Keratinocyte (primary cell): ENCODE data around the gene STK32C. TPM values are rescaled to one million over a fixed set of nuclear protein-coding genes. Genes with fewer than 3 reads are reported as not detected.

ENCODE experiments used
- DNase-seq: peaks from one replicate; pipeline ENCODE4 v3.0.0-alpha.2; 2011; ENCODE audit warnings: low read depth, missing footprints, low spot score
- FAIRE-seq: peaks from 2 replicates; lab custom pipeline; 2011; peaks lifted over from hg19 to GRCh38; lab: Jason Lieb, UNC
- H2AFZ ChIP-seq: 2 replicates; pipeline ENCODE4 v1.6.0; 2012; ENCODE audit warnings: low read length, control low read depth, inconsistent platforms; ENCODE audit not compliant: control insufficient read depth
- H3K27ac ChIP-seq: 2 replicates; pipeline ENCODE4 v1.5.1; 2011; ENCODE audit warnings: low read length; ENCODE audit not compliant: control insufficient read depth, insufficient read depth
- H3K27me3 ChIP-seq: 3 replicates; pipeline ENCODE4 v1.6.0; 2011; ENCODE audit warnings: low read length; ENCODE audit not compliant: control insufficient read depth, insufficient read depth; ENCODE audit errors: extremely low read depth
- H3K36me3 ChIP-seq, 2 experiments: 2 replicates in 1 of 2; 3 replicates in 1 of 2; pipeline ENCODE4 v1.5.1; 2011; ENCODE audit warnings: low read length in 2 of 2, mild to moderate bottlenecking in 1 of 2; ENCODE audit not compliant: control insufficient read depth in 2 of 2, insufficient read depth in 2 of 2; ENCODE audit errors: extremely low read depth in 1 of 2
- H3K4me1 ChIP-seq: 3 replicates; pipeline ENCODE4 v1.5.1; 2011; ENCODE audit warnings: low read length; ENCODE audit not compliant: control insufficient read depth, insufficient read depth; ENCODE audit errors: extremely low read depth
- H3K4me2 ChIP-seq: 3 replicates; pipeline ENCODE4 v1.6.0; 2011; ENCODE audit warnings: low read depth, low read length; ENCODE audit not compliant: control insufficient read depth, insufficient read depth; ENCODE audit errors: extremely low read depth
- H3K4me3 ChIP-seq, 3 experiments: fragments of 200-600 bp in 1 of 3; sonication (generic) in 1 of 3; 2 replicates in 2 of 3; 3 replicates in 1 of 3; pipeline ENCODE4 v1.5.1; 2011 to 2016; ENCODE audit warnings: low read length in 3 of 3, mild to moderate bottlenecking in 3 of 3, control low read depth in 2 of 3, inconsistent platforms in 1 of 3, low read depth in 1 of 3, mixed read lengths in 1 of 3, mixed run types in 1 of 3, moderate library complexity in 1 of 3; ENCODE audit not compliant: control insufficient read depth in 2 of 3, insufficient read depth in 2 of 3; ENCODE audit errors: extremely low read depth in 1 of 3
- H3K79me2 ChIP-seq: 2 replicates; pipeline ENCODE4 v1.6.0; 2012; ENCODE audit warnings: low read length; ENCODE audit not compliant: control insufficient read depth, insufficient read depth
- H3K9ac ChIP-seq: 3 replicates; pipeline ENCODE4 v1.6.0; 2011; ENCODE audit warnings: low read length; ENCODE audit not compliant: control insufficient read depth, insufficient read depth; ENCODE audit errors: extremely low read depth
- H3K9me1 ChIP-seq: 3 replicates; pipeline ENCODE4 v1.6.0; 2011; ENCODE audit warnings: low read length; ENCODE audit not compliant: control insufficient read depth, insufficient read depth; ENCODE audit errors: extremely low read depth
- H3K9me3 ChIP-seq: 2 replicates; pipeline ENCODE4 v1.5.1; 2012; ENCODE audit warnings: low read depth, low read length; ENCODE audit not compliant: control insufficient read depth
- H4K20me1 ChIP-seq: 3 replicates; pipeline ENCODE4 v1.6.0; 2011; ENCODE audit warnings: low read length; ENCODE audit not compliant: control insufficient read depth, insufficient read depth; ENCODE audit errors: extremely low read depth
- CTCF ChIP-seq, 3 experiments: IDR thresholded peaks in 1 of 3; conservative IDR thresholded peaks in 1 of 3; optimal IDR thresholded peaks in 1 of 3; 2 replicates in 2 of 3; 3 replicates in 1 of 3; pipeline versions ENCODE3 to v1.5.1; 2011; ENCODE audit warnings: low read length in 3 of 3, mild to moderate bottlenecking in 3 of 3, moderate library complexity in 2 of 3, control low read depth in 1 of 3, inconsistent platforms in 1 of 3; ENCODE audit not compliant: insufficient read depth in 2 of 3; ENCODE audit errors: extremely low read depth in 1 of 3
- EZH2 ChIP-seq: IDR thresholded peaks from one replicate; pipeline ENCODE4 v1.6.1; 2012; ENCODE audit warnings: inconsistent platforms, mild to moderate bottlenecking, low read length, moderate library complexity
- dilution Hi-C: fragments of 300-500 bp; cut with MboI; formaldehyde crosslinking; loops from one replicate; pipeline ENCODE4 v1.7.0; 2020; ENCODE audit warnings: low sequenced_read_pairs; ENCODE audit not compliant: extremely low pct_ligation_motif_present
- polyA plus RNA-seq, 5 experiments: library from polyadenylated mRNA; depleted of rRNA in 3 of 5; stranded (reverse) in 3 of 5; stranded (forward) in 1 of 5; unstranded in 1 of 5; fragments of >200 nt; gene quantifications; 1 replicate in 1 of 5; 2 replicates in 3 of 5; 3 replicates in 1 of 5; pipeline versions ENCODE4 v1.2.1 to v1.2.3, GENCODE V29; 2011 to 2012; ENCODE audit warnings: missing spikeins in 2 of 5, low read depth in 1 of 5, low replicate concordance in 1 of 5

Gene STK32C
- polyA plus RNA-seq, 1 donor (not counting 4 experiments of a cell fraction or from before 2014, with no cell fraction given) = 4.1 TPM

GRCh38 chr10:132293201-132293812 lies 14.4 kb downstream of the STK32C start:
- H3K9me3 ChIP-seq = no peaks in the 10 kb centered on the region
- no peaks in the 10 kb centered on the region for H3K79me2 ChIP-seq
- FAIRE-seq = no peak
- no peak overlapping the region for H2AFZ ChIP-seq
- dilution Hi-C loops = no loop called here
- H3K9me1 ChIP-seq = no peaks in the 10 kb centered on the region
- H3K27ac ChIP-seq = no peak overlapping the region
- H3K4me3 ChIP-seq = no peak overlapping the region
- H3K4me2 ChIP-seq = no peak overlapping the region
- H4K20me1 ChIP-seq = no peaks in the 10 kb centered on the region
- H3K4me1 ChIP-seq = no peaks in the 10 kb centered on the region
- no peaks in the 10 kb centered on the region for H3K27me3 ChIP-seq
- H3K36me3 ChIP-seq = no peaks in the 10 kb centered on the region
- DNase-seq = no peak
- no peak for TF ChIP-seq EZH2
- no peak for TF ChIP-seq CTCF (optimal IDR thresholded peaks at IDR 0.05 in 1 of 3, IDR thresholded peaks at IDR 0.05 in 1 of 3, conservative IDR thresholded peaks at IDR 0.05 in 1 of 3; ENCODE audit: extremely low read depth in 1 of 3, insufficient read depth in 2 of 3, low read length in 3 of 3)
- no peak overlapping the region for H3K9ac ChIP-seq

- Histone ChIP-seq H4K20me1 (no peaks in the 10 kb centered on the region), H3K4me3 (no peak overlapping the region), H2AFZ (no peak overlapping the region), H3K27ac (no peak overlapping the region), H3K36me3 (no peaks in the 10 kb centered on the region), H3K27me3 (no peaks in the 10 kb centered on the region), H3K79me2 (no peaks in the 10 kb centered on the region), H3K9ac (no peak overlapping the region), H3K9me3 (no peaks in the 10 kb centered on the region), H3K4me2 (no peak overlapping the region), H3K9me1 (no peaks in the 10 kb centered on the region), H3K4me1 (no peaks in the 10 kb centered on the region)
- FAIRE-seq (no peak), DNase-seq (no peak)
- dilution Hi-C loops = no loop called here
- TF ChIP-seq CTCF (optimal IDR thresholded peaks at IDR 0.05 in 1 of 3, IDR thresholded peaks at IDR 0.05 in 1 of 3, conservative IDR thresholded peaks at IDR 0.05 in 1 of 3; ENCODE audit: extremely low read depth in 1 of 3, insufficient read depth in 2 of 3, low read length in 3 of 3) (no peak), EZH2 (no peak)
These were observed 15.2 kb downstream of the STK32C start for GRCh38 chr10:132292287-132293200.
